ENCODE results near the gene ASPN.
A peak's percentile ranks its signal among the peaks of the same experiment; 100 is the strongest.

ASPN gene

GRCh38 chr9:92482329-92482728, at the start of gene ASPN:
Gene ASPN, minus strand, starts transcription at chr9:92482506.
- H3K4me3 ChIP-seq = peak within 1 kb of the TSS; percentile 46
- H3K36me3 ChIP-seq (ENCODE audit: insufficient read depth, low read length) = no peaks in the 10 kb centered on the region
- no peak for DNase-seq (ENCODE audit: low read depth, low spot score)
- H3K27ac ChIP-seq = peak within 1 kb of the TSS; percentile 76
- no peaks in the 10 kb centered on the region for H3K9me3 ChIP-seq (ENCODE audit: low read depth, low read length)
- TF ChIP-seq FOXP2 (optimal IDR thresholded peaks at IDR 0.05; ENCODE audit: control extremely low read depth, extremely low read length, insufficient read depth) (no peak), POLR2AphosphoS5 (IDR thresholded peaks at IDR 0.05; ENCODE audit: borderline replicate concordance, low read depth, low read length) (no peak), EZH2 (IDR thresholded peaks at IDR 0.05) (no peak)
- peak within 1 kb of the TSS; percentile 10 for H3K9ac ChIP-seq (ENCODE audit: insufficient read length)

GRCh38 chr9:92530893-92531292, 48.6 kb upstream of the ASPN start:
- Histone ChIP-seq H3K9me3 (ENCODE audit: low read depth, low read length) (no peaks in the 10 kb centered on the region), H3K27ac (no peak overlapping the region), H3K4me3 (no peak overlapping the region), H3K36me3 (ENCODE audit: insufficient read depth, low read length) (no peaks in the 10 kb centered on the region), H3K9ac (ENCODE audit: insufficient read length) (no peak overlapping the region)
- TF ChIP-seq EZH2 (IDR thresholded peaks at IDR 0.05) (no peak), FOXP2 (optimal IDR thresholded peaks at IDR 0.05; ENCODE audit: control extremely low read depth, extremely low read length, insufficient read depth) (no peak), POLR2AphosphoS5 (IDR thresholded peaks at IDR 0.05; ENCODE audit: borderline replicate concordance, low read depth, low read length) (no peak)
- no peak for DNase-seq (ENCODE audit: low read depth, low spot score)

- TF ChIP-seq POLR2AphosphoS5 (IDR thresholded peaks at IDR 0.05; ENCODE audit: borderline replicate concordance, low read depth, low read length) = no peak
- no peak for TF ChIP-seq FOXP2 (optimal IDR thresholded peaks at IDR 0.05; ENCODE audit: control extremely low read depth, extremely low read length, insufficient read depth)
- no peak for TF ChIP-seq EZH2 (IDR thresholded peaks at IDR 0.05)
- H3K36me3 ChIP-seq (ENCODE audit: insufficient read depth, low read length) = no peaks in the 10 kb centered on the region
Measured at GRCh38 chr9:92529124-92529523, 46.8 kb upstream of the ASPN start.

GRCh38 chr9:92528522-92528849, 46.2 kb upstream of the ASPN start:
- Histone ChIP-seq H3K4me3 (no peak overlapping the region), H3K9ac (ENCODE audit: insufficient read length) (no peak overlapping the region), H3K36me3 (ENCODE audit: insufficient read depth, low read length) (no peaks in the 10 kb centered on the region), H3K9me3 (ENCODE audit: low read depth, low read length) (no peaks in the 10 kb centered on the region), H3K27ac (no peak overlapping the region; the same call in 1 of the 2 replicates)
- DNase-seq (ENCODE audit: low read depth, low spot score) = no peak
- TF ChIP-seq FOXP2 (optimal IDR thresholded peaks at IDR 0.05; ENCODE audit: control extremely low read depth, extremely low read length, insufficient read depth) = no peak
- TF ChIP-seq EZH2 (IDR thresholded peaks at IDR 0.05) = no peak
- no peak for TF ChIP-seq POLR2AphosphoS5 (IDR thresholded peaks at IDR 0.05; ENCODE audit: borderline replicate concordance, low read depth, low read length)

More at GRCh38 chr9:92529124-92529523, 46.8 kb upstream of the ASPN start:
- Histone ChIP-seq H3K9me3 (ENCODE audit: low read depth, low read length) (no peaks in the 10 kb centered on the region), H3K4me3 (no peak overlapping the region), H3K9ac (ENCODE audit: insufficient read length) (no peak overlapping the region), H3K27ac (no peak overlapping the region)
- DNase-seq (ENCODE audit: low read depth, low spot score) = no peak

- DNase-seq (ENCODE audit: low read depth, low spot score) = no peak
- H3K4me3 ChIP-seq = no peak overlapping the region
- TF ChIP-seq EZH2 (IDR thresholded peaks at IDR 0.05) = no peak
- no peak for TF ChIP-seq FOXP2 (optimal IDR thresholded peaks at IDR 0.05; ENCODE audit: control extremely low read depth, extremely low read length, insufficient read depth)
- TF ChIP-seq POLR2AphosphoS5 (IDR thresholded peaks at IDR 0.05; ENCODE audit: borderline replicate concordance, low read depth, low read length) = no peak
- H3K9ac ChIP-seq (ENCODE audit: insufficient read length) = no peak overlapping the region
- no peak overlapping the region; the same call in 1 of the 2 replicates for H3K27ac ChIP-seq
- no peaks in the 10 kb centered on the region for H3K36me3 ChIP-seq (ENCODE audit: insufficient read depth, low read length)
- H3K9me3 ChIP-seq (ENCODE audit: low read depth, low read length) = no peaks in the 10 kb centered on the region
Measured at GRCh38 chr9:92527832-92528521, 45.7 kb upstream of the ASPN start.

GRCh38 chr9:92527291-92527828, 45.1 kb upstream of the ASPN start:
- H3K36me3 ChIP-seq (ENCODE audit: insufficient read depth, low read length) = no peaks in the 10 kb centered on the region
- TF ChIP-seq POLR2AphosphoS5 (IDR thresholded peaks at IDR 0.05; ENCODE audit: borderline replicate concordance, low read depth, low read length) = no peak
- TF ChIP-seq FOXP2 (optimal IDR thresholded peaks at IDR 0.05; ENCODE audit: control extremely low read depth, extremely low read length, insufficient read depth) = no peak
- no peak for TF ChIP-seq EZH2 (IDR thresholded peaks at IDR 0.05)
- H3K9ac ChIP-seq (ENCODE audit: insufficient read length) = no peak overlapping the region
- H3K4me3 ChIP-seq = no peak overlapping the region
- no peak overlapping the region for H3K27ac ChIP-seq
- H3K9me3 ChIP-seq (ENCODE audit: low read depth, low read length) = no peaks in the 10 kb centered on the region
- no peak for DNase-seq (ENCODE audit: low read depth, low spot score)

- H3K9ac ChIP-seq (ENCODE audit: insufficient read length) = no peak overlapping the region
- no peak for TF ChIP-seq EZH2 (IDR thresholded peaks at IDR 0.05)
- no peak for TF ChIP-seq FOXP2 (optimal IDR thresholded peaks at IDR 0.05; ENCODE audit: control extremely low read depth, extremely low read length, insufficient read depth)
- no peak for TF ChIP-seq POLR2AphosphoS5 (IDR thresholded peaks at IDR 0.05; ENCODE audit: borderline replicate concordance, low read depth, low read length)
- H3K9me3 ChIP-seq (ENCODE audit: low read depth, low read length) = no peaks in the 10 kb centered on the region
- no peak overlapping the region for H3K4me3 ChIP-seq
- no peaks in the 10 kb centered on the region for H3K36me3 ChIP-seq (ENCODE audit: insufficient read depth, low read length)
- H3K27ac ChIP-seq = no peak overlapping the region
- DNase-seq (ENCODE audit: low read depth, low spot score) = no peak
Measured at GRCh38 chr9:92525306-92525705, 43.0 kb upstream of the ASPN start.

GRCh38 chr9:92524881-92525280, 42.6 kb upstream of the ASPN start:
- Histone ChIP-seq H3K9me3 (ENCODE audit: low read depth, low read length) (no peaks in the 10 kb centered on the region), H3K9ac (ENCODE audit: insufficient read length) (no peak overlapping the region), H3K36me3 (ENCODE audit: insufficient read depth, low read length) (no peaks in the 10 kb centered on the region), H3K4me3 (no peak overlapping the region), H3K27ac (no peak overlapping the region)
- TF ChIP-seq FOXP2 (optimal IDR thresholded peaks at IDR 0.05; ENCODE audit: control extremely low read depth, extremely low read length, insufficient read depth) = no peak
- no peak for TF ChIP-seq EZH2 (IDR thresholded peaks at IDR 0.05)
- TF ChIP-seq POLR2AphosphoS5 (IDR thresholded peaks at IDR 0.05; ENCODE audit: borderline replicate concordance, low read depth, low read length) = no peak
- DNase-seq (ENCODE audit: low read depth, low spot score) = no peak
